Body of pancreas (tissue), 4 donors: ENCODE results near the gene RTL5.

ENCODE experiments used
- POLR2A ChIP-seq, 3 donors: fragments of 450-650 bp; IDR thresholded peaks; one replicate each; pipeline ENCODE4 v1.6.1; 2016; ENCODE audit warnings: antibody characterized with exemption in 3 of 3, mild to moderate bottlenecking in 2 of 3
- TF ChIP-seq, protein P1 (sequence below), 7 experiments: fragments of 450-650 bp in 4 of 7; fragments of 200-600 bp in 3 of 7; sonication (generic) in 3 of 7; IDR thresholded peaks; one replicate each; pipeline ENCODE4 v1.5.1; 2016 to 2019; ENCODE audit warnings: antibody characterized with exemption in 7 of 7

DNA sequence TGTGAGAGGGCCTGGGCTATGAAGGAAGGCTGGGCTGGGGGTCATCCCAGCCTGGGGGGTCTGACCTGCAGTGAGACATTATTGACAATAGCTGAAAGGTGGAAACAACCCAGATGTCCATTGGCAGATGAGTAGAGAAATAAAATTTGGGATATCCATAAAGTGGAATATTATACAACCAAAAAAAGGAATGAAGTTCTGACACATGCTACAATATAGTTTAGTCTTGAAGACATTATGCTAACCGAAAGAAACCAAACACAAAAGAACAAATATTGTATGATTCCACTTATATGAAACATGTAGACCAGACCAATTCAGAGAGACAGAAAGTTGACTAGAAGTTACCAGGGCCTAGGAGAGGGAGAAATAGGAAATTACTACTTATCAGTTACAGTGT, 44.7 kb downstream of the RTL5 start:
- no peak for TF ChIP-seq POLR2A (IDR thresholded peaks at IDR 0.05)
- TF ChIP-seq, protein P1, sequence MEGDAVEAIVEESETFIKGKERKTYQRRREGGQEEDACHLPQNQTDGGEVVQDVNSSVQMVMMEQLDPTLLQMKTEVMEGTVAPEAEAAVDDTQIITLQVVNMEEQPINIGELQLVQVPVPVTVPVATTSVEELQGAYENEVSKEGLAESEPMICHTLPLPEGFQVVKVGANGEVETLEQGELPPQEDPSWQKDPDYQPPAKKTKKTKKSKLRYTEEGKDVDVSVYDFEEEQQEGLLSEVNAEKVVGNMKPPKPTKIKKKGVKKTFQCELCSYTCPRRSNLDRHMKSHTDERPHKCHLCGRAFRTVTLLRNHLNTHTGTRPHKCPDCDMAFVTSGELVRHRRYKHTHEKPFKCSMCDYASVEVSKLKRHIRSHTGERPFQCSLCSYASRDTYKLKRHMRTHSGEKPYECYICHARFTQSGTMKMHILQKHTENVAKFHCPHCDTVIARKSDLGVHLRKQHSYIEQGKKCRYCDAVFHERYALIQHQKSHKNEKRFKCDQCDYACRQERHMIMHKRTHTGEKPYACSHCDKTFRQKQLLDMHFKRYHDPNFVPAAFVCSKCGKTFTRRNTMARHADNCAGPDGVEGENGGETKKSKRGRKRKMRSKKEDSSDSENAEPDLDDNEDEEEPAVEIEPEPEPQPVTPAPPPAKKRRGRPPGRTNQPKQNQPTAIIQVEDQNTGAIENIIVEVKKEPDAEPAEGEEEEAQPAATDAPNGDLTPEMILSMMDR (IDR thresholded peaks at IDR 0.05), result no peak
